ENCODE data around the gene CCNK. TPM values are rescaled to one million over a fixed set of nuclear protein-coding genes. Genes with fewer than 3 reads are reported as not detected.

CCNK gene
- 35.7 and 36.1 TPM in 2 replicates for total RNA-seq

DNA sequence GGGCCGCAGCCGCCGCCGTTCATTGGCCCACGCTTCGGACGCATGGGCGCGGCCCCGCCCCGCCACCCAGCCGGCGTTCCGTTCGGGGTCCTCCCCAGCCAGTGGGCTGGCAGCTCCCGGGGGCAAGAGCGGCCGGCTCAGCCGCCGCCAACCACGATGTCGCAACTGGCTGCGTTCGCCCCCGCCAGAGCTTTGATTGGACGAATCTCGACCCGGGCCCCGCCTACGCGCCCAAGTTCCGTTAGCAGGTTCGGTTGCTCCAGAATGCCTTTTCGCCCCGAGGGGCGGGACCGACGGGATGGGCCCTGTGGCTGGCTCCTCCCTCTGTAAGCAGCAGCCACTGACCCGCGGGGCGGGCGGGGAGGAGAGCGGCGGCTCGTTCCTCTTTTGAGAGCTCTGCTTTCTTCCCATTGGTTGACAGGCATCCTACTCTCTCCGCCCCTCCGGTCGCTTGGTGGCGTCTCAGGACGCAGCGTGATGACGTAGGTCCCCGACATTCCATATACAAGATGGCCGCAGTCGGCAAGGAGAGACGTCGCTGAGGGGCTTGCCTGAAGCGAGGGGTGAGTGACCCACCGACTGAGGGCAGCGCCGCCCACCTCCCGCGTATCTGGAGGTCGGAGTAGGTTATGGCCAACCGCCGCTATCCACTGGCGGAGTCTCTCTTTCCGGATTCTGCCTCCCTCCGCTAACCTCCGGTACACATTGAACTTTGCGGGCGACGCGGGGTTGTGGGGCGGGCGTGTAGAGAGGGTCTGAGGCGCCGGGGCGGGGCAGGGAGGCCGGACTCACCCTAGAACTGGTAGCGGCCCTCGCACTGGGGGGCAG lies at the start of gene CCNK:
TSS of gene CCNK (plus strand) at position 493 of the 828 bp plus-strand sequence. CDS start 11,269 bp downstream, outside the sequence.

DNA sequence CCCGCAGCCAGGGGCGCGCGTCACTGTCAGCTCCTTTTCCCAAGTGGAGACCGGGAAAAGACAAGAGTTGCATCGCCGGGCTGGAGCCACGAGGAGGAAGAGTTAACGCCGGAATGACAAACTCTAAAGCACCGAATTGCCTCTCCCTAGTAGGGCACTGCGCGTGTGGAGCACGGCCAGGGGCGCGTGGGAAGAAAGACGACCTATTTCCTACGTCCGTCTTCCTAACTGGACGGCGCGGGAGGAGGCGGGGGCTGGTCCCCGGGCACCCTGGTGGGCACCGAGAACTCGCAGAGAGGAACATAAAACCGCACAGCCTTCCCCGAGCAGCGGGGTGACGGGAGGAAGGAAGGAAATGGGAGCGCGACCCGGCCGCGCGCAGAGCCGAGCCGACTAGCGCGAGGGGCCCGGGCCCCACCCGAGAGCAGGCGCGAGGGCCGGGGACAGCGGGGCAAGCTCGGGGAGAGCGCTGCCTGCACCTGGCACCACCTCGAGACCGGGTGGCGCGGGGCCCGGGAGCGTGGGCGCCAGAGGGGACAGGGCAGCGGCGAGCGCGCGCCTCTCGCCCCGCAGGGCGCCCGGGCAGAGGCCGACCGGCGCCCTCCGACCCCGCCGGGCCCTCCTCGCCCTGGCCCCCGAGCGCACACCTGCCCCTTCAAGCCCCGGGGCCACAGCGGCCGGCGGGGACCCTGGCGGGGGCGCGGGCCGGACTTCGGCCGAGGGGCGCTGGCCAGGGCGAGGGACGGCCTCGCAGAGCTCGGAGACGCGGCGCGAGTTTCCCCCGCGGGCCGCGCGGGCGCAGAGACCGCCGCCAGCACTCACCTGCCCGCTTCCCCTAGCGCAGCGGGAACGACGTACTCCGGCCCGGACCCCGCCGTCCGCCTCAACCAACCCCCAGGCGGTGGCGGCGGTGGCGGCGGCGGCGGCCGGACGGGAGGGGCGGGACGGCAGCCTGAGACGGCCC lies 1.0 kb upstream of the CCNK start, which contains the start of gene SETD3:
TSS of gene SETD3 (minus strand) at position 954 of the 964 bp plus-strand sequence. CDS start 15,054 bp downstream, outside the sequence.

Other genes with a start within 250 kb of the CCNK start
- under 0.01 TPM in 2 replicates for gene BCL11B, start 209.2 kb upstream of the CCNK start, total RNA-seq
- 39.6 and 39.7 TPM in 2 replicates for gene SETD3, start 550 bp upstream of the CCNK start, total RNA-seq
- 5.0 and 24.0 TPM in 2 replicates for gene CCDC85C, start 122.8 kb downstream of the CCNK start, total RNA-seq
- gene HHIPL1, start 163.7 kb downstream of the CCNK start, total RNA-seq = 15.0 and 24.1 TPM in 2 replicates
- gene CYP46A1, start 202.9 kb downstream of the CCNK start, total RNA-seq = 0.33 and 0.43 TPM in 2 replicates

Data from smooth muscle cell of the pulmonary artery (primary cell).